Skeletal muscle tissue (tissue), 4 donors: ENCODE data around the gene SPCS1. TPM values are rescaled to one million over a fixed set of nuclear protein-coding genes. Genes with fewer than 3 reads are reported as not detected.
"Not testable (repeated sequence)": the region's sequence is repeated elsewhere in the genome, so short reads cannot be mapped to it uniquely, and the experiment has no call there.

ENCODE experiments used
- H3K27ac ChIP-seq: one replicate; pipeline ENCODE4 v1.7.0; 2013; ENCODE audit warnings: mild to moderate bottlenecking, low read depth, low read length, inconsistent platforms
- H3K27me3 ChIP-seq, 3 donors: one replicate each; pipeline ENCODE4 v1.7.0; 2013; ENCODE audit warnings: low read length in 3 of 3; ENCODE audit not compliant: control insufficient read depth in 3 of 3, insufficient read depth in 3 of 3
- H3K36me3 ChIP-seq, 3 donors: one replicate each; pipeline ENCODE4 v1.7.0; 2013; ENCODE audit warnings: low read length in 3 of 3; ENCODE audit not compliant: control insufficient read depth in 3 of 3, insufficient read depth in 3 of 3
- H3K4me1 ChIP-seq, 3 donors: one replicate each; pipeline ENCODE4 v1.7.0; 2013; ENCODE audit warnings: low read length in 3 of 3, mild to moderate bottlenecking in 3 of 3; ENCODE audit not compliant: control insufficient read depth in 3 of 3, insufficient read depth in 3 of 3
- H3K4me3 ChIP-seq, 3 donors: one replicate each; pipeline ENCODE4 v1.7.0; 2013; ENCODE audit warnings: low read length in 3 of 3
- H3K9ac ChIP-seq, 3 donors: one replicate each; pipeline ENCODE4 v1.7.0; 2013; ENCODE audit warnings: low read length in 3 of 3, mild to moderate bottlenecking in 3 of 3, moderate library complexity in 2 of 3, low read depth in 1 of 3
- H3K9me3 ChIP-seq, 3 donors: one replicate each; pipeline ENCODE4 v1.7.0; 2013; ENCODE audit warnings: low read length in 3 of 3; ENCODE audit not compliant: control insufficient read depth in 3 of 3
- total RNA-seq: library from RNA; depleted of rRNA; stranded (reverse); fragments of >200 nt; gene quantifications from one replicate; pipeline ENCODE4 v1.2.3, GENCODE V29; 2014
- donor health status: Osteomylitis.

SPCS1 gene
- total RNA-seq, 1 donor from 2014 or later: 43.3 TPM

- Histone ChIP-seq H3K9me3 (no peaks in the 10 kb centered on the region), H3K27ac (no peak overlapping the region), H3K4me1 (no peaks in the 10 kb centered on the region), H3K4me3 (no peak overlapping the region), H3K9ac (no peak overlapping the region), H3K27me3 (no peaks in the 10 kb centered on the region), H3K36me3 (peaks cover 0 to 3% (median 0%) of the 10 kb centered on the region in 3 donors)
Observed at GRCh38 chr3:52724511-52724910, 18.6 kb downstream of the SPCS1 start.

GRCh38 chr3:52728753-52729152, 22.8 kb downstream of the SPCS1 start:
- H3K36me3 ChIP-seq: peaks cover 9 to 21% (median 12%) of the 10 kb centered on the region in 3 donors
- H3K4me1 ChIP-seq: not testable (repeated sequence)

GRCh38 chr3:52730681-52731080, 24.8 kb downstream of the SPCS1 start:
- Histone ChIP-seq H3K4me3 (no peak overlapping the region), H3K36me3 (peaks cover 12 to 25% (median 16%) of the 10 kb centered on the region in 3 donors), H3K27ac (no peak overlapping the region), H3K4me1 (no peaks in the 10 kb centered on the region), H3K9me3 (no peaks in the 10 kb centered on the region), H3K9ac (no peak overlapping the region), H3K27me3 (no peaks in the 10 kb centered on the region)

More at GRCh38 chr3:52728753-52729152, 22.8 kb downstream of the SPCS1 start:
- not testable (repeated sequence) for H3K27me3 ChIP-seq, H3K9me3 ChIP-seq, H3K4me3 ChIP-seq, H3K9ac ChIP-seq, H3K27ac ChIP-seq

GRCh38 chr3:52731590-52731989, 25.7 kb downstream of the SPCS1 start:
- H3K4me1 ChIP-seq: no peaks in the 10 kb centered on the region
- H3K4me3 ChIP-seq: no peak overlapping the region
- H3K27me3 ChIP-seq: no peaks in the 10 kb centered on the region
- H3K36me3 ChIP-seq: peaks cover 12 to 25% (median 19%) of the 10 kb centered on the region in 3 donors
- no peaks in the 10 kb centered on the region for H3K9me3 ChIP-seq
- H3K27ac ChIP-seq: no peak overlapping the region
- no peak overlapping the region for H3K9ac ChIP-seq

- Histone ChIP-seq H3K27ac (no peak overlapping the region), H3K9ac (no peak overlapping the region), H3K36me3 (peaks cover 12 to 25% (median 23%) of the 10 kb centered on the region in 3 donors), H3K4me1 (no peaks in the 10 kb centered on the region), H3K9me3 (no peaks in the 10 kb centered on the region), H3K4me3 (no peak overlapping the region), H3K27me3 (no peaks in the 10 kb centered on the region)
Observed at GRCh38 chr3:52733256-52733891, 27.5 kb downstream of the SPCS1 start.

GRCh38 chr3:52739730-52740129, 33.8 kb downstream of the SPCS1 start:
- no peaks in the 10 kb centered on the region for H3K27me3 ChIP-seq
- no peak overlapping the region for H3K27ac ChIP-seq
- H3K36me3 ChIP-seq: peaks cover 16 to 37% (median 20%) of the 10 kb centered on the region in 3 donors
- H3K9ac ChIP-seq: no peak overlapping the region
- no peak overlapping the region for H3K4me3 ChIP-seq
- no peaks in the 10 kb centered on the region for H3K9me3 ChIP-seq
- no peaks in the 10 kb centered on the region for H3K4me1 ChIP-seq

GRCh38 chr3:52742418-52743041, 36.6 kb downstream of the SPCS1 start:
- no peaks in the 10 kb centered on the region for H3K27me3 ChIP-seq
- H3K27ac ChIP-seq: no peak overlapping the region
- no peaks in the 10 kb centered on the region for H3K9me3 ChIP-seq
- no peak overlapping the region for H3K4me3 ChIP-seq
- H3K9ac ChIP-seq: no peak overlapping the region
- no peaks in the 10 kb centered on the region for H3K4me1 ChIP-seq
- H3K36me3 ChIP-seq: peaks cover 24 to 48% (median 40%) of the 10 kb centered on the region in 3 donors

GRCh38 chr3:52743152-52743551, 37.2 kb downstream of the SPCS1 start:
- Histone ChIP-seq H3K27me3 (no peaks in the 10 kb centered on the region), H3K9ac (no peak overlapping the region), H3K27ac (no peak overlapping the region), H3K4me3 (no peak overlapping the region), H3K9me3 (no peaks in the 10 kb centered on the region), H3K36me3 (peaks cover 24 to 48% (median 40%) of the 10 kb centered on the region in 3 donors), H3K4me1 (no peaks in the 10 kb centered on the region)

GRCh38 chr3:52743721-52744120, 37.8 kb downstream of the SPCS1 start:
- no peaks in the 10 kb centered on the region for H3K9me3 ChIP-seq
- H3K9ac ChIP-seq: no peak overlapping the region
- no peaks in the 10 kb centered on the region for H3K4me1 ChIP-seq
- no peak overlapping the region for H3K27ac ChIP-seq
- H3K36me3 ChIP-seq: peaks cover 25 to 51% (median 40%) of the 10 kb centered on the region in 3 donors
- H3K4me3 ChIP-seq: no peak overlapping the region
- H3K27me3 ChIP-seq: no peaks in the 10 kb centered on the region

GRCh38 chr3:52752045-52752660, 46.2 kb downstream of the SPCS1 start:
- no peak overlapping the region for H3K9ac ChIP-seq
- H3K4me1 ChIP-seq: no peaks in the 10 kb centered on the region
- peaks cover 21 to 28% (median 23%) of the 10 kb centered on the region in 3 donors for H3K36me3 ChIP-seq
- no peak overlapping the region for H3K27ac ChIP-seq
- H3K4me3 ChIP-seq: no peak overlapping the region
- no peaks in the 10 kb centered on the region for H3K27me3 ChIP-seq
- no peaks in the 10 kb centered on the region for H3K9me3 ChIP-seq
